Stimulated activated CD4-positive, alpha-beta T cell treated with anti-CD3 and anti-CD28 coated beads, Interleukin-15, amount 100 ng/mL, for 24 hours (primary cell): ENCODE measurements around the gene SDC4.

Source experiments
- DNase-seq: peaks from one replicate; pipeline ENCODE4 v3.0.0-alpha.2; 2020

Gene SDC4, protein sequence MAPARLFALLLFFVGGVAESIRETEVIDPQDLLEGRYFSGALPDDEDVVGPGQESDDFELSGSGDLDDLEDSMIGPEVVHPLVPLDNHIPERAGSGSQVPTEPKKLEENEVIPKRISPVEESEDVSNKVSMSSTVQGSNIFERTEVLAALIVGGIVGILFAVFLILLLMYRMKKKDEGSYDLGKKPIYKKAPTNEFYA

DNA sequence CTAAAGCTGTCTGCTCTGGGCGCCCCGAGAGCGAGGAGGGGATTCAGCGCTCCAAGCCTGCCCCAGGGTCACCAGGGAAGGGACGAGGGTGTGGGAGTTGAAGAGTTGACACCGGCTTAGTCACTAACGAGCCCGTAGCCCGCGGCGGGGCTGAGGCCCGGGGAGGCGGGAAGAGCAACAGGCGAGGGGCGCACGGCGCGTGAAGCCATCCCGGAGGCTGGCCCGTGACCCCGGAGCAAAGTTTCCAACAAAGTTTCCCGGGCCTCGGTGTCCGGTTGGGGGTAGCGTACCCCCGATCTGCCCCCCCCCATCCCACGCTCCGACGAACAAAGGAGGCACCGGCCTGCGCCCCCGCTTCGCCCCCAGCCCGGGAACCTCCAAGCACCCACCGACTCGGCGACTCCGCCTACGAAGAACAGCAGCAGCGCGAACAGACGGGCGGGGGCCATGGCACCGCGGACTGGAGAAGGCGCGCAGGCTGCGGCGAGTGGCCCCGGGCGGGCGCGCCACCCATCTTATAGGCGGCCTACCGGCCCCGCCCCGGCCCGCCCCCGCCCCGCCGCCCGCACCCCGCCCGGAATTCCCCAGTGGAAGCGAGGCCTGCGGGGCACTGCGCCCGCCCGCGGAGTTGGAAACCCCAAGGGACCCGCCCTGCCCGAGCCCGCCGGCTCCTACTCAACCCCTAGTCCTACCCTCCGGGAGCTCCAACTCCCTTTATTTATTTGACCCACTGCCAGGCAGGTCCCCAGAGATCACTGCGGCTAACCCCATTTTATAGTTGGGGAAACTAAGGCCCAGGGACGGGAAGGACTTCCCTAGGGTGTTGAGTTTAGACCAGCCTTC lies at the start of gene SDC4:
TSS of gene SDC4 (minus strand) at position 489 of the 843 bp plus-strand sequence. CDS start at position 449, 40 bp downstream.
- DNase-seq, result peak; percentile 79

- no peak for DNase-seq
These were observed 46.8 kb upstream of the SDC4 start for GRCh38 chr20:45395114-45395415.

GRCh38 chr20:45394221-45395113 lies 46.2 kb upstream of the SDC4 start:
- DNase-seq, result no peak

- no peak for DNase-seq
These were observed 44.5 kb upstream of the SDC4 start for GRCh38 chr20:45392733-45393132.

DNA sequence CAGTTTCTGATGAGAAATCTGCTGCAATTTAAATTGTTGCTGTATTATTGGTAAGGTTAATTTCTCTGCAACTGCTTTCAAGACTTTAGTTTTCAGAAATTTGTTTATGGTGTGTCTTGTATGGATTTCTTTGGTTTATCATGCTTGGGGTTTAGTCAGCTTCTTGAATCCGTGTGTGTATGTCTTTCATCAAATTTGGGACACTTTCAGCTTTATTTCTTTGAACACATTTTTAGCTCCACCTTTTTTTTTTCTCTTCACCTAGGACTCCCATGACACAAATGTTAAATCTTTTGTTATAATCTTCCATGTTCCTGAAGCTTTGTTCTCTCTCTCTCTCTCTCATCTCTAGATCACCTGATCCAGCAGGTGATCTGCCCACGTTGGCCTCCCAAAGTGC lies 43.3 kb upstream of the SDC4 start:
- DNase-seq, result no peak

DNA sequence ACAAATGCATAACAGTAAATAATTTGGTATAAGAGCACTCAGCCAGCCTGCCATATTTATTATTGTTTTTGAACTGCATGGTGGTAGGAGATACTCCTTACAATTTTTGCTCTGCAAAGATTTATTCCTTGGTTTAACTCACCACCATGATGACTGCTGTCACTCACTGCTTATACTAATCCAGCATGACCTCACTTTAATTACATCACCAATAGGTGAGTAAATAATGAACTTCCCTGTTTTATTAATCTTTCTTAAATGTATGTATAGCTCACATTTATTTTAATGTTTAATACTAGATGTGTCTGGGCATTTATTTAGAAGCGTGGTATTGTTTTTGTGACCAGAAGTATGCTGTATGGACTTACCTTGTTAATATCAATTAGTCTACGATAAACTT lies 42.7 kb upstream of the SDC4 start:
- DNase-seq, result no peak

DNA sequence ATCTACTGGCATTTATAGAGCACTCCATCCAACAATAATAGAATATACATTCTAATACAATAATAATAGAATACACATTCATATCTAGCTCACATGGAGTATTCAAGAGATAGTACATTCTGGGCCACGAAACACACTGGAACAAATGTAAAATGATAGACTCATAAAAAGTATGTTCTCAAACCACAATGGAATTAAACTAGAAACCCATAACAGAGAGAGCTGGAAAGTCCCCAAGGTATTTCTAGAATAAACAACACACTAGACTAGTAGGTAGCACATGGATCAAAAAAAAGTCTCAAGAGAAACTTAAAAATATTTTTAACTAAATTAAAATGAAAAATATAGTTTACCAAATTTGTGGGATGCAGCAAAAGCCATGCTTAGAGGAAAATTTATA lies 39.0 kb upstream of the SDC4 start:
- no peak for DNase-seq

DNA sequence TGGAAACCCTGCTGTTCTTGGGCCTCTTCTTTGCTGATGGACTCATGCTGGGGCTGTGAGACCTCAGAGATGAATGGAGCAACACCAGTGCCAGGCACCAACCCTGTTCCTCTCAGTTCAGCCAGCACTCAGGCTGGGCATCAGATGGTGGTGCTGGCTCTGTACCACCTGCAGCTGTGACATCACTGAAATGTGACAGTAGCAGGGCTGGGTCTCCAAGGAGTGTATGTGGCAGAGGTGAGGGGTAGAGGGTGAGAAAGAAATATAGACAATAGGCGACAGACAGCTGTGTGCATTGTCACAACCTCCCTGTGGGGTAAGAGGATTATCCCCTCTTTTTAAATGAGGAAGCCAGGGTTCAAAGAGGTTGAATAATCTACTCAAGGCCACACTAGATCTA lies 30.0 kb upstream of the SDC4 start, which contains the start of gene TP53TG5:
TSS of gene TP53TG5 (minus strand) at position 135 of the 400 bp plus-strand sequence. CDS start at position 46, 89 bp downstream.
- DNase-seq, result no peak

- DNase-seq, result no peak
These were observed 29.0 kb upstream of the SDC4 start for GRCh38 chr20:45377269-45377668.

DNA sequence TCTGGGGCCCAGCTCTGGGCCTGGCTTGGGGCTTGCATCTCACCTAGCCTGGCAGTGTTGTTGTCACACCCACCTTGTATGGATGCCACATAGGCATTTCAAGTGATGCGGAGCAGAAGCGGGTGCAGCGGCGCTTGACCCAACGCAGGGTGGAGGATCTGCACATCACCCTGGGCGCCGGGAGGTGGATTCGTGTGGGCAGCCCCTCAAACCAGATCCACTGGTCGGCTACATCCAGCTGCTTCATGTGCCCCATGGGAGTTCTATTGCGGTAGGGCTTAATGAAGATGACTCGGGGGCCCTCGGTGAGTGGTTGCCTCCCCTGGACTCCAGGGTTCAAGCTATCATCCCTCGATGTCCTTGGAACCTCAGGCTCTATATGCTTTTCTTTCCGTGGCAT lies 26.7 kb upstream of the SDC4 start:
- no peak for DNase-seq

DNA sequence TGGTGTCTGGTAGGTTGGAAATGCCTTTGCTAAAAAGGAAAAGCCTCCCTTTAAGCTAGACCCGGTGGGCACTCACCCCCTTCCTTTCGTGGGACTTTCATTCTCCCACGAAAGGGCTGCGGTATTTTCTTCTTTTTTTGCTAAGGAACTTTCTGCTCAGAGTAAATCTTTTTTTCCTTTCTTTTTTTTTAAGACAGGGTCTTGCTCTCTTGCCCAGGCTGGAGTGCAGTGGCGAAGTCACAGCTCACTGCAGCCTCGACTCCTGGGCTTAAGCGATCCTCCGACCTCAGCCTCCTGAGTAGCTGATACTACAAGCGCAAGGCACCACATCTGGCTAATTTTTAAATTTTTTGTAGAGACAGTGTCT lies 25.9 kb upstream of the SDC4 start:
- DNase-seq, result no peak

GRCh38 chr20:45373353-45374100 lies 25.3 kb upstream of the SDC4 start:
- DNase-seq, result peak; percentile 95

- no peak for DNase-seq
These were observed 24.6 kb upstream of the SDC4 start for GRCh38 chr20:45372646-45373352.

GRCh38 chr20:45372241-45372640 lies 24.0 kb upstream of the SDC4 start:
- DNase-seq, result no peak

DNA sequence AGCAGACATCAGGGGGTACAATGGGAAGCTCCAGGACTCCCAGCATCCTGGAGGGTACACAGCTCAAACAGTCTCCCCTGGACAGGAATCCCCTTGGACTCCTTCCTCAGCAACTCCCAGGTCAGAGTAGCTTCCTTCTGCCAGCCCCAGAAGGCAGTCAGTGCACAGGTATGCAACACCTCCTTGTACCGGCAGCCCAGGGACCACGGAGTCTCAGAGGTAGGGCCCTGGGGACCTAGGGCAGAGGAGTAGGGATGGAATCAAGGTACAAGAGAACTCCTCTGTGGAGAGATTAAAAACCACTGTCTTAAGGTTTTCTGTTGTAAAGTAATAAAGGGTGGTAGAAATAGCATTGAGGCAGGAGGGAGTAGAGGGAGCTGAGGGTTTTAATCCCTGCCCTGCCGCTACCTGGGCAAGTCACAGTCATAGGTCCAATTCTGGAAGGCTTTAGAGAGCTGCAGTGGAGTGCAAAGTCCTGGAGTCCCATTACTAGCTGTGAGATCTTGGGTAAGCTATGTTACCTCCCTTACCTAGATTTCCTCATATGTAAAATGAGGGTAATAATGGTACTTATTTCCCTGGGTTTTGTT lies 22.4 kb upstream of the SDC4 start:
- DNase-seq, result no peak

DNA sequence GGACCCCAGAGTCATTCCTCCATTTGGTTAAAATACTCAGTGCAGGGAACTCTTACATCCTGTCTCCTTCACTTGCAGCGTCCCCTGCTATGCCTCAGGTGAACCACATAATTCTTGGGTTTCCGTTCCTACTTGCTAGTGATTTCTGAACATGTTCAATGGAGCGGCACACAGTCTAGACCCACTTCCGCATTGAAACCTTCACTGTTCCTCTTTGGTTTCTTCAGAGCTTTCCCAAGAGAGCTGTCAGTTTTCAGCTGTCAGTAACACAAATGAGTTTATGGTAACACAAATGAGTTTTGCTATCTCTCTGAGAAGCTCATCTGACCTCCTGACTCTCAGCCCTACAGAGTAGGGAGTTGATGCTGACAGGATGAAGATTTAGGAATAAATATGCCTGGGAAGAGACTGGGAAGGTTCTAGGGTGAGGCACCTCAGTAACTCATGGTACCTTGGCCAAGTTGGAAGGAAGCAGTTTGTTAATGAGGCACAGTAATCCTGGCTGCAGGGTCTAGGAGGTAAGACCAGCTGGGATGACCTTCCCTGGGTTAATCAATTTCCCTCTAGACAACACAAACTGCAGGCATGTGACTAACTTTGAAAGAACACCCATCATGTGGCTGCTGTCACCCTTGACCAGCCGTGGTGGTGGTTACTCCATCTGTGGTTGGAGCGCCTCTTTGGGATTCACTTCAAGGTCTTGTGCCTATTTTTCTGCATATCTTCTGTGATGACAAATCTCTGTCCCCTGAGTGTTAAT lies 20.2 kb upstream of the SDC4 start:
- peak; percentile 45 for DNase-seq

GRCh38 chr20:45367126-45367525 lies 18.9 kb upstream of the SDC4 start:
- no peak for DNase-seq

DNA sequence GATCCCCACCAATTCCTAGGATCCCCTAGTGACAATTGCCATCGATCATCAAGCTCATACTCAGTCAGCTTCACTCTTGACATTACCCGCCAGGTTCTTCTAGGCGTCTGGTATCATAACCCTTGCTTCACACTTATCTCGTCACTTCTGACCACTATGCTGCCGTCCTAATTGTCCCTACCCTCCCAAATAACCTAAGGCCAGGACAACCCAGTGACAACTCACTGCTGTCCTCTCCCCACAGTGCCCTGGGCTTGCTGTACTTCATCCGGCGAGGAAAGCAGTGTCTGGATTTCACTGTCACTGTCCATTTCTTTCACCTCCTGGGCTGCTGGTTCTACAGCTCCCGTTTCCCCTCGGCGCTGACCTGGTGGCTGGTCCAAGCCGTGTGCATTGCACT lies 18.4 kb upstream of the SDC4 start:
- DNase-seq, result no peak

- DNase-seq, result no peak
These were observed 18.0 kb upstream of the SDC4 start for GRCh38 chr20:45366192-45366591.

DNA sequence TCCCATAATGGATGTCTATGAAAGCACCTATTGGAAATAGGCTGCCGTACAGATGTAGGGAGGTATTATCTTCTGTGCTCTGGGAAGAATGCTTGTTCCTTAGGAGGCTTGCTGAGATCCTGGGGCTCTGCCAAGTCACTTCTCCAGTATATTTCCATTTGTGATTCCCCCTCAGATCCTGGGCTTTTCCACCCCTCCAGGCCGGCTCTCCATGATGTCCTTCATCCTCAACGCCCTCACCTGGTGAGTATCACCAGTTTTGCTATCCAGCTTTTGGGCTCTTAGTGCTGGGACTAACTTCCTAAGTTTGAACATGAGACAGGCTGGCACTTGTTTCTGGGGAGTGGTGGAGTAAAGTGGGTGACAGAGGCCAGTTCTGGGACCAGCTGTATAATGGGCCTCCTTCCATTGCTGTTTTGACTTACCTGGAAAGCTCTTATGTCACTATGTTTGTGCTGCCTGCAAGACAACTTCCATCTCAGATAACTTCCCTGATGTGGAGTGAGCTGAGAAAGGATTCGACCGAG lies 17.3 kb upstream of the SDC4 start:
- no peak for DNase-seq
